Measurements from ENCODE around the gene TMEM9.
"Not testable (repeated sequence)": the region's sequence is repeated elsewhere in the genome, so short reads cannot be mapped to it uniquely, and the experiment has no call there.

TMEM9 gene

DNA sequence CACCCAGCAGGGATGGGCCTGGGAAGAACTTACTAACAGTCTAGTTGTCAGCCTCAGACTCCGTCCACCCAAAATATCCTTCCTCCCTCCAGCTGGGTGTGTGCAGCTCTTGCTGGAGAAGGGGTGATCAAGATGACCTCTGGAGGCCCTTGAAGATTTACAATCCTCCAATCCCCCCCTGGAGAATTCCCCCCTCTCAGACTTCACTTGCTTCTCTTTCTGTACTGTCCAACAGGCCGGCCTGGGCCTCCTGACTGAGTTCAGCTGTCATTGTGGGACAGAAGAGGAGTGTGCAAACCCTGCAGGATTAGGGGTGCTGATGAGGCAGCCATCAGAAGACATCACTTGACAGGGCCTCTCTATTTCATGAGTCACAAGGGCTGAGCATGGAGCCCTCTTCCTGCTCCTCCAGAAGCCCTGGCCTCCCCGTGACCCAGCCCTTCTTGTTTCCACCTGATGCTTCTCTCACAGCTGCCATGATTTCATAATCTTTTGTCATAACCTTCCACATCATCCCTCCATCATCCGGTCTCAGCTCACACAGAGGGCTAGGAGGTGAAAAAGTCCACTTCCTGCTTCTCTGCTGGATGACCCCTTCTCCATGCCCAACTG lies 18.8 kb upstream of the TMEM9 start:
- no peak for DNase-seq

- no peak for DNase-seq
Observed at GRCh38 chr1:201172326-201172725, 18.1 kb upstream of the TMEM9 start.

DNA sequence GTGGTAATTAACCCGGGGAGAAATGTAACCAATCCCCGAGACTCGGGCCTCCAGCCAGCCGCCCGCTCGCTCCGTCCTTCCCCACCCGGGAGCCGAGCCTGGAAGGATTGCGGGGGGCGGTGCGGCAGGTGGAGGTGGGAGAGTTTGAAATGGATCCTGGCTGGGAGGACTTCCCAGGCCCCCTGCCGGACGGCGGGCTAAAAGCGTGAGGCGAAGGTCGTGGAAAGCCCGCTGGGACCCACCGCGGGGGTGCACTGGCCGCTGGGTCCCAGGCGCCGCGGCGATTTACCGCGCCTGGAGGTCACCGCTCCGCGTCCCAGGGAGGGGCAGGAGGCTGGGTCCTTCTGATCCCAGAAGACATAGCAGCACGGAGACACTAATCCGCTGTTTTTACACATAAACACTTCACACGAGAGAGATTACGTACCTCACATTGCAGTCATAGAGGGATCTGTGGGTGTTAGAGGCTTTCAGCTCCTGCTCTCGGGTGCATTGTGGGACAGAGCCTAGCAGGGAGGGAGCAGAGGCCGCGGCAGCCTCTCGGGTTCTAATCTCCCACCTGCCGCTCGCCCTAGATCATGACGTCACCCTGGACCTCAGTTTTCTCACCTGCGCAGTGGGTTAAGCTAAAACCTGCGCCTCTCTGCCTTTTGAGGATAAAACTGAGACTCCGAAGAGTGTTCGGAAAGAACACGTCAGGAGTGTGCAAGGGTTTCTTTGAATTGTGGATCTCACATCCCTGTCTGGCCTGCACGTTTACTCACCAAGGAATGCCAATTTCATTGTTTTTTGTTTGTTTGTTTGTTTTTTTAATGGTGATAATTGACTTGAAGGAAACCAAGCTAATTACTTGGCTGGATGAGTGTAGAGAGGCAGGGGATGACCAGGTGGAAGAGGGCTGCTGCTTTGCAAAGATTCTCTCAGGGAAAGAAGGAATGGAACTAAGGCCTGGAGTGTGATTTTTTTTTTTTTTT lies 17.1 kb upstream of the TMEM9 start:
- peak; percentile 96 for DNase-seq

- peak; percentile 96 for DNase-seq
Observed at GRCh38 chr1:201170533-201171062, 16.3 kb upstream of the TMEM9 start.

- DNase-seq, result no peak
Observed at GRCh38 chr1:201169971-201170532, 15.8 kb upstream of the TMEM9 start.

DNA sequence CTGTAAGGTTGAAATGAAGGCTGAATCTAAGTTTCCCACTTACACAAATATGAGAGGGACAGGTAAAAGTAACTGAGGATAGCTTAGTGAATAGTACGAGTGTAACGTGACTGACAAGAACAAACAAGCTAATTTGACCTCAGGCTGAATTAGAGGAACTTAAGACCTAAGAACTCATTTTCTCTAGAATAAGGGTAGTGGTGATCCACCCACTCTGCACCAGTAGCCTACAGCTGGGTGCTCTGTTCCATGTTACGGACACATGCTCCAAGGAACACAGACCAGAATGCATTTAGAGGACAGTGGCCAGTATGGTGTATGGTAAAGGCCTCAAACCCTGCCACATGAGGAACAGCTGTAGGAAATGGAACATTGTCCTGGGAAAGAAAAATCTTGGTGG lies 14.9 kb upstream of the TMEM9 start:
- DNase-seq, result no peak

- peak; percentile 55 for DNase-seq
Observed at GRCh38 chr1:201167041-201167991, 13.0 kb upstream of the TMEM9 start.

GRCh38 chr1:201164645-201165044 lies 10.4 kb upstream of the TMEM9 start:
- DNase-seq, result no peak

DNA sequence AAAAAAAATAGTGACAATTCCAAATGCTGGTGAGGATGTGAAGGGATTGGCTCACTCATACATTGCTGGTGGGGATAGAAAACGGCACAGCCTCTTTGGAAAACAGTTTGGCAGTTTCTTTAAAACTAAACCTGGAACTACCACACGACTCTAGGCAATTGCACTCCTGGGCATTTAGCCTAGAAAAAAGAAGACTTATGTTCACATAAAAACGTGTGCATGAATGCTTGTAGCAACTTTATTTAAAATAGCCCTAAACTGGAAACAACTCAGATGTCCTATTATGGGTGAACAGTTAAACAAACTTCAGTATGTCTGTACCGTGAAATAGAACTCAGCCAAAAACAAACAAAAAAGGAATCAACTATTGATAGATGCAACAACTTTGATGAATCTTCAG lies 9.4 kb upstream of the TMEM9 start:
- DNase-seq, result no peak

GRCh38 chr1:201163036-201163435 lies 8.8 kb upstream of the TMEM9 start:
- not testable (repeated sequence) for DNase-seq

DNA sequence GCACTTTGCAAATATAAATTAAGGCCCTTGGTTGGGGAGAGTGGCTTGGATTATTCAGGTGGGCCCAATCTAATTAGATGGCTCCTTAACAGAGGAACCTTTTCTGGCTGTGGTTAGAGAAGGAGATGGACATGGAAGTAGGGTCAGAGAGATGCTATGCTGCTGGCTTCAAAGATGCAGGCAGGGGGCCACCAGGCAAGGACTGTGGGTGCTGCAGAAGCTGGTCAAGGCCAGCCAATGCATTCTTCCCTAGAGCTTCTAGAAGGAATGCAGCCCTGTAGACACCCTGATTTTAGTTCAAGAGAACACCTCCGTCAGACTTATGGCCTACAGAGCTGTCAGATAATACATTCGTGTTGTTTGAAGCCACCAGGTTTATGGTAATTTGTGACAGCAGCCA lies 3.7 kb upstream of the TMEM9 start:
- DNase-seq, result no peak

DNA sequence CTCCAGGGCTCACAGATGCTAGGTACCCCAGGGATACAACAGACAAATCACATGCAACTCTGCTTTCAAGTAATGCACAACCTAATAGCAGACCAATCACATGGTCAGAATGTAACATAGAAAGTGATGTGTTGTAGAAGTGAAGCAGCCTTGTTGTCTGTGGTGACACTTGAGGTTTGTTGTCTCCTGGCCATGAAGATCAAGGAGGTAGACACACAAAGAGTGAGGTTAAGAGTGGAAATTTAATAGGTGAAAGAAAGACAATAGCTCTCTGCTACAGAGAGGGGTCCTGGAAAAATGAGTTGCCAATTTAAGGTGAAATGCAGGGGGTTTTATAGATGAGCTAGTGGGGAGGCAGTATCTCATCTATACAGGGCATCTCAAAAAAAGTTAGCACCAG lies 2.5 kb upstream of the TMEM9 start:
- no peak for DNase-seq

DNA sequence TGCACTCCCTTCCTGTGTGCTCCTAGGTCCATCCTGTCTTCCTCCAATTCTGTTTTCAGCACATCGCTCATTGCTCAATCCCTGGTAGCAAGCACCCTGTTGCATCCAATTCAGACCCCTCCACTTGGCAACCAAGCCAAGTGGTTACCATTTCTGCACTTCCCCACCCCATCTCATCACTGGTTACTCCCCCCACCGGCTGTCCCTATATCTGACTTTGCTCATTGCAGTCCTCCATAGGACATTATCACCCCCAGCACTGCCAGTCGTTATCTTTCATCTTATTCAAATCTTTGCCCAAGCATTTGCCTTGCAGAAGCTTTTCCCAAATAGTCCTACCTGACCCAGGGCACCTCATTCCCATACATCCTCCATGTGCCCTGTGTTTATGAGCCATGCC lies 2.1 kb upstream of the TMEM9 start:
- DNase-seq, result no peak

GRCh38 chr1:201155354-201155753 lies 1.1 kb upstream of the TMEM9 start:
- no peak for DNase-seq

DNA sequence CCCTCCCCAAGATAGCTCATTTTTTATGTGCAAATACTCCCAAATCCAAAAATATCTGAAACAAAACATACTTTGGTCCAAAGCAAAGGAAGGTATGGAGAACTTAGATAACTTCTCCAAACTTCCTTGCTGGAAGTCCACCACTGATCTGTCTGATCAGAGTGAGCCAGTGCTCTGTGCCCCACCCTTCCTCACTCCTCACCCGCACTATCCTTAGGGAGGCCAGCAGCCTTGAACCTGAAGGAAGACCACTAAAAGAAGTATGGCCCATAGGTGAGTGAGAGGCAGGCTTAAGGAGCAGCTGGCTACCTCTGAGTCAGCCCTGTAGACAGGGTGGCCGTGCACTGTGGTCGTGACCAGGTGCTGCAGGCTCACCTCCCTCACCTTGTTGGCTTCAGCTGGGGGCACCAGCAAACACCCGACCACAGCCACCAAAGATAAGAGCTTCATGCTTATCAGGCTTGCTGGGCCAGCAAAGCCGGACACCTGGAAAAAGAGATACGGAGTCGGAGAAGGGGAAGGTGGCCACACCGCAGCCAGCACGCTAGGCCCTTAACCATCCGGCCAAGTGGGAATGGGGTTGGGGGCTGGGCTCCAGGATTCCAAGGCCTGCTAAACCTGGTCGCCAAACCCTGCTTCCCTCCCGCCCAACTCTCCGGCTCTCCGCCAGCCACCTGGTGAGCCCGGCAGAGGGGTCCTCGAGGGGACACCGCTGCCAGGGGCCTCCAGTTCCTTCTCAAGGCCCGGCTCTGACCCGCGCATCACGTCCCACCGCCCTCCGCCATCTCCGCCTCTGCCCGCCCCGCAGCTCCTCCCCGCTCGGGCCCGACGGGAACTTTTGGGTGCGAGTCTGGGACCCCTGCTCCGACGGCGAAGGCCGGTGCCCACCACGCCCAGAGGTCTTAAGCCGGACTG lies 543 bp downstream of the TMEM9 start:
- DNase-seq, result peak; percentile 69

DNA sequence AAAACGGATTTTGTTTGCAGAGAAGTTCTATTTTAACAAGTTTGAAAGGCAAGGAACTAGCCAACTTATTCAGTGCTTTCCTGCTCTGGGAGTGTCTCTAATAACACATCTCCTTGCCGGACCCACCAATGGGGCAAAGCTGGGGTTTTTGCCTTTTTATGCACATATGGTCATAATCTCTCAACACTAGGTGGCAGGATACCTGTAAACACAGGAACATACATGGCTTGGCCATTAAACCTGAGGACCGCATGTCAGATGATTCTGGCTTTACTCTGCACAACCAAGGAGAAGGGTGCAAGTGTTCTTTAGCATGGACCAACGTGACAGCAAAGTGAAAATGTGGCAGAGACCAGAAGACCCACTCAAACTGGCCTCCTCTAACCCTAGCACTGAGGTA lies 4.9 kb downstream of the TMEM9 start:
- peak; percentile 33 for DNase-seq

DNA sequence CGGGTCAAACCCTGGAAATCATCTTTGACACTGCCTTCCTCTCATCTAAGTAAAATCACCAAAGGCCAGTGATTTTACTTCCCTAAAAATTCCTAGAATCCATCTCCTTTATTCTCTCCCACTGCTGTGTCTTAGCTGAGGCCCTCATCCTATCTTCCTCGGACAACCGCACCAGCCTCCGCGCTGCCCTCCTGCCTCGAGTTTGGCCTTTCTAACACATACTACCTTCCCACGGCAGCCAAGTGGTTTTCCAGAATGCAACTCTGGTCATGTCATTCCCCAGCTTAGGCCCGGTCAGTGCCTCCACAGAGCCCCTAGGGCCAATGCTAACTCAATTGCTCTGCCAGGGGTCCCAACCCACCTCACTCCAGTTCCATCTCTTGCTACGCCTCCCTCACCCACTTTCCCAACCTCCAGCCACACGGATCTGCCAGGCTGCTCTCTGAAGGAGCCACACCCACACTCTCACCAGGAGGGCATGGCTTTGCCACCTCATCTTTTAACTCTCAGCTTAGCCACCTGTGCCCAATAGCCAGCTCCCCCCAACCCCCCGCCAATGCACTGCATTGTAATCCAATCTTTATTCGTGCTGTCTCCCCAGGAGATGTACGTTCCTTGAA lies 6.8 kb downstream of the TMEM9 start:
- DNase-seq, result no peak

- DNase-seq, result no peak
Observed at GRCh38 chr1:201146626-201147390, 7.5 kb downstream of the TMEM9 start.

DNA sequence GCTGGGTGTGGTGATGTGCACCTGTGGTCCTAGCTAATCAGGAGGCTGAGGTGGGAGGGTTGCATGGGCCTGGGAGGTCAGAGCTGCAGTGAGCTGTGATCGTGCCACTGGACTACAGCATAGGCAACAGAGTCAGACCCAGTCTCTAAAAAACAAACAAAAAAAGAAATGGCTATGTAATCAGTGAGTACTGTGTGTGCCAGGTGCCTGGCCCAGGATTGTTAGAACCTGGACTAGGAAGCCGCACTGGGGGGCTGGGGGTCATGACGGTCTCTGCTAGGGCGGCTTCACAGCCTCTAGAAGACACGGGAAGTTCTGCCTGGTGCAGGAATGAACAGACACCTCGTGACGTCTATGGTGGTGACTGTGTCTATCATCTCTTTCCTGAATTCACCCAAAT lies 8.5 kb downstream of the TMEM9 start:
- DNase-seq, result no peak

DNA sequence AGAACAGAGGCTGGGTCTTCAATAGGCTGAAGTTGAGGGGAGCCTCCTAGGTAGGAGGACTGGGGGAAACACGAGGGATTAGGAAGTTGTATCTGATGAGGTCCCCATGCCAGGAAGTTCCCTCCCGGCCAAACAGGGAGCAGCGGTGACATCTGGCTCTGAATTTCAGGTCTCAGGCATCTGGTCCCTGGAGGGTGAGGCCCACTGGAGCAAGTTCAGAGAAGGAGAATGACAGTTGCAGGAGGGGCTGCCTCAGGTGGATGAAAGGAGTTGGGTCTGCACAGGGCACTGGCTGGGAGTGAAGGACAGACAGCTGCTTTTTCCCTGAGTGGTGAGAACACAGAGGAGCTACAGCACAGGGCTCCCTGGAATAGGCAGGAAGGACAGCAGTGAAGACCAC lies 9.1 kb downstream of the TMEM9 start:
- no peak for DNase-seq
